Measurements from ENCODE around the gene PLA2G4F.
A peak's percentile ranks its signal among the peaks of the same experiment; 100 is the strongest.

PLA2G4F gene

GRCh38 chr15:42131826-42132806 is 24.3 kb downstream of the PLA2G4F start:
- DNase-seq = no peak

GRCh38 chr15:42131006-42131405 is 25.4 kb downstream of the PLA2G4F start:
- no peak for DNase-seq

- no peak for DNase-seq
Observed at GRCh38 chr15:42130246-42130986, 26.0 kb downstream of the PLA2G4F start.

GRCh38 chr15:42129364-42129763 is 27.1 kb downstream of the PLA2G4F start:
- no peak for DNase-seq

- DNase-seq = no peak
Observed at GRCh38 chr15:42128476-42128875, 28.0 kb downstream of the PLA2G4F start.

- no peak for DNase-seq
Observed at GRCh38 chr15:42123546-42123945, 32.9 kb downstream of the PLA2G4F start.

GRCh38 chr15:42121682-42122081 is 34.8 kb downstream of the PLA2G4F start:
- no peak for DNase-seq

GRCh38 chr15:42121021-42121420 is 35.4 kb downstream of the PLA2G4F start:
- DNase-seq = no peak

- DNase-seq = no peak
Observed at GRCh38 chr15:42120285-42120684, 36.2 kb downstream of the PLA2G4F start.

- no peak for DNase-seq
Observed at GRCh38 chr15:42119446-42119760, 37.0 kb downstream of the PLA2G4F start.

- peak in 1 of 51 donors; percentile 3 for DNase-seq
Observed at GRCh38 chr15:42118650-42119445, 37.6 kb downstream of the PLA2G4F start.

- no peak for DNase-seq
Observed at GRCh38 chr15:42111924-42112323, 44.5 kb downstream of the PLA2G4F start.

GRCh38 chr15:42110367-42110766 is 46.1 kb downstream of the PLA2G4F start:
- no peak for DNase-seq

- DNase-seq = no peak
Observed at GRCh38 chr15:42108806-42109205, 47.6 kb downstream of the PLA2G4F start.

- no peak for DNase-seq
Observed at GRCh38 chr15:42108189-42108588, 48.2 kb downstream of the PLA2G4F start.

- DNase-seq = peak in 10 of 51 donors; percentile 12 to 66 (median 30)
Observed at GRCh38 chr15:42107473-42107872, 49.0 kb downstream of the PLA2G4F start.

GRCh38 chr15:42106288-42106687 is 50.1 kb downstream of the PLA2G4F start:
- no peak for DNase-seq

- DNase-seq = no peak
Observed at GRCh38 chr15:42104095-42104891, 52.1 kb downstream of the PLA2G4F start.

- DNase-seq = no peak
Observed at GRCh38 chr15:42102646-42103235, 53.7 kb downstream of the PLA2G4F start.

- DNase-seq = no peak
Observed at GRCh38 chr15:42101861-42102260, 54.6 kb downstream of the PLA2G4F start.
